HG02885 (cell line): ENCODE data around the gene IL1RAPL2.

Source experiments
- ATAC-seq: cut with Tn5 transposase; IDR thresholded peaks from one replicate; pipeline ENCODE4 v1.9.1; 2021; ENCODE audit warnings: mild to moderate bottlenecking; ENCODE audit not compliant: unreplicated experiment, poor library complexity

Gene IL1RAPL2

GRCh38 chrX:105527759-105528158 lies 961.8 kb downstream of the IL1RAPL2 start:
- no peak for ATAC-seq

- no peak for ATAC-seq
These were observed 968.0 kb downstream of the IL1RAPL2 start for GRCh38 chrX:105533951-105534350.

GRCh38 chrX:105543283-105543682 lies 977.3 kb downstream of the IL1RAPL2 start:
- no peak for ATAC-seq

GRCh38 chrX:105550043-105550663 lies 984.2 kb downstream of the IL1RAPL2 start:
- no peak for ATAC-seq

- ATAC-seq = no peak
These were observed 986.4 kb downstream of the IL1RAPL2 start for GRCh38 chrX:105552395-105552794.

GRCh38 chrX:105553118-105553517 lies 987.1 kb downstream of the IL1RAPL2 start:
- ATAC-seq = no peak

GRCh38 chrX:105564501-105564900 lies 998.5 kb downstream of the IL1RAPL2 start:
- no peak for ATAC-seq

- ATAC-seq = no peak
These were observed 999.9 kb downstream of the IL1RAPL2 start for GRCh38 chrX:105565856-105566255.

GRCh38 chrX:105567082-105567481 lies 1001.1 kb downstream of the IL1RAPL2 start:
- no peak for ATAC-seq

- ATAC-seq = no peak
These were observed 1042.7 kb downstream of the IL1RAPL2 start for GRCh38 chrX:105608745-105609144.

GRCh38 chrX:105609530-105609929 lies 1043.5 kb downstream of the IL1RAPL2 start:
- no peak for ATAC-seq

- no peak for ATAC-seq
These were observed 1044.4 kb downstream of the IL1RAPL2 start for GRCh38 chrX:105610411-105610810.

- ATAC-seq = no peak
These were observed 1052.5 kb downstream of the IL1RAPL2 start for GRCh38 chrX:105618393-105619101.

GRCh38 chrX:105634180-105634579 lies 1068.2 kb downstream of the IL1RAPL2 start:
- no peak for ATAC-seq

- no peak for ATAC-seq
These were observed 1069.8 kb downstream of the IL1RAPL2 start for GRCh38 chrX:105635794-105636193.

- no peak for ATAC-seq
These were observed 1070.7 kb downstream of the IL1RAPL2 start for GRCh38 chrX:105636667-105637066.

- ATAC-seq = no peak
These were observed 1079.8 kb downstream of the IL1RAPL2 start for GRCh38 chrX:105645667-105646357.

- no peak for ATAC-seq
These were observed 1080.8 kb downstream of the IL1RAPL2 start for GRCh38 chrX:105646592-105647372.

GRCh38 chrX:105647749-105648148 lies 1081.8 kb downstream of the IL1RAPL2 start:
- no peak for ATAC-seq

GRCh38 chrX:105648732-105649131 lies 1082.7 kb downstream of the IL1RAPL2 start:
- no peak for ATAC-seq

GRCh38 chrX:105650577-105650976 lies 1084.6 kb downstream of the IL1RAPL2 start:
- ATAC-seq = no peak
